WTC11 (cell line): ENCODE measurements around the gene TGM2.

Source experiments
- MYBL2 ChIP-seq: sonication (generic); formaldehyde crosslinking; IDR thresholded peaks from 2 replicates; pipeline ENCODE4 v1.8.1; 2023; ENCODE audit warnings: mild to moderate bottlenecking, moderate library complexity, missing genetic modification reagents
- TEAD4 ChIP-seq: sonication (generic); formaldehyde crosslinking; IDR thresholded peaks from 2 replicates; pipeline ENCODE4 v1.8.0; 2022; ENCODE audit warnings: mild to moderate bottlenecking, missing genetic modification reagents
- TF ChIP-seq, protein P1 (sequence below): fragments of 200-600 bp; IDR thresholded peaks from 2 replicates; pipeline ENCODE4 v1.8.0; 2022; ENCODE audit warnings: antibody characterized with exemption
- TF ChIP-seq, protein P2 (sequence below): sonication (generic); formaldehyde crosslinking; IDR thresholded peaks from 2 replicates; pipeline ENCODE4 v1.8.1; 2023; ENCODE audit warnings: mild to moderate bottlenecking, missing genetic modification reagents
- TF ChIP-seq, protein P3 (sequence below): sonication (generic); formaldehyde crosslinking; IDR thresholded peaks from 2 replicates; pipeline ENCODE4 v1.8.1; 2022; ENCODE audit warnings: missing genetic modification reagents, borderline replicate concordance
- TF ChIP-seq, protein P4 (sequence below): sonication (generic); formaldehyde crosslinking; IDR thresholded peaks from 2 replicates; pipeline ENCODE4 v1.8.1; 2022; ENCODE audit warnings: low read depth, missing genetic modification reagents, borderline replicate concordance

DNA sequence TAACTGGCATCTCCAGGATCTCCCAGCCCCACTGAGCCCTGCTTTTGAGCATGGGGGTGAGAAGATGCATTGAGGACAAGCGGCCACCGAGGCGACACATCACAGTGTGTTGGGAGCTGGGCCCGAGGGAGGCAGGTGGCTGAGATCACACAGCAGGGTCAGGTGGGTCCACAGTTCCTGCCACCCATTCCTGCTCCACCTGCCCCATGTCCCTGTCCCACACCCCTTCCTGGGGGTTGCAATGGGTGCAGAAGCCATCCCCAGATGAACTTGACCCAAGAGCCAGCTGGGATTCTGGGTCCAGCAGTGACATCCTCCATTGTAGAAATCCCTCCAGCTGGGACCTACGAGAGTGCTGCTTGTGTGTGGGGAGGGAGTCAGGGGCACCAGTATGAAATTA lies 1.0 kb downstream of the TGM2 start:
- TF ChIP-seq, protein P1, sequence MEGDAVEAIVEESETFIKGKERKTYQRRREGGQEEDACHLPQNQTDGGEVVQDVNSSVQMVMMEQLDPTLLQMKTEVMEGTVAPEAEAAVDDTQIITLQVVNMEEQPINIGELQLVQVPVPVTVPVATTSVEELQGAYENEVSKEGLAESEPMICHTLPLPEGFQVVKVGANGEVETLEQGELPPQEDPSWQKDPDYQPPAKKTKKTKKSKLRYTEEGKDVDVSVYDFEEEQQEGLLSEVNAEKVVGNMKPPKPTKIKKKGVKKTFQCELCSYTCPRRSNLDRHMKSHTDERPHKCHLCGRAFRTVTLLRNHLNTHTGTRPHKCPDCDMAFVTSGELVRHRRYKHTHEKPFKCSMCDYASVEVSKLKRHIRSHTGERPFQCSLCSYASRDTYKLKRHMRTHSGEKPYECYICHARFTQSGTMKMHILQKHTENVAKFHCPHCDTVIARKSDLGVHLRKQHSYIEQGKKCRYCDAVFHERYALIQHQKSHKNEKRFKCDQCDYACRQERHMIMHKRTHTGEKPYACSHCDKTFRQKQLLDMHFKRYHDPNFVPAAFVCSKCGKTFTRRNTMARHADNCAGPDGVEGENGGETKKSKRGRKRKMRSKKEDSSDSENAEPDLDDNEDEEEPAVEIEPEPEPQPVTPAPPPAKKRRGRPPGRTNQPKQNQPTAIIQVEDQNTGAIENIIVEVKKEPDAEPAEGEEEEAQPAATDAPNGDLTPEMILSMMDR = no peak
- TF ChIP-seq, protein P2, sequence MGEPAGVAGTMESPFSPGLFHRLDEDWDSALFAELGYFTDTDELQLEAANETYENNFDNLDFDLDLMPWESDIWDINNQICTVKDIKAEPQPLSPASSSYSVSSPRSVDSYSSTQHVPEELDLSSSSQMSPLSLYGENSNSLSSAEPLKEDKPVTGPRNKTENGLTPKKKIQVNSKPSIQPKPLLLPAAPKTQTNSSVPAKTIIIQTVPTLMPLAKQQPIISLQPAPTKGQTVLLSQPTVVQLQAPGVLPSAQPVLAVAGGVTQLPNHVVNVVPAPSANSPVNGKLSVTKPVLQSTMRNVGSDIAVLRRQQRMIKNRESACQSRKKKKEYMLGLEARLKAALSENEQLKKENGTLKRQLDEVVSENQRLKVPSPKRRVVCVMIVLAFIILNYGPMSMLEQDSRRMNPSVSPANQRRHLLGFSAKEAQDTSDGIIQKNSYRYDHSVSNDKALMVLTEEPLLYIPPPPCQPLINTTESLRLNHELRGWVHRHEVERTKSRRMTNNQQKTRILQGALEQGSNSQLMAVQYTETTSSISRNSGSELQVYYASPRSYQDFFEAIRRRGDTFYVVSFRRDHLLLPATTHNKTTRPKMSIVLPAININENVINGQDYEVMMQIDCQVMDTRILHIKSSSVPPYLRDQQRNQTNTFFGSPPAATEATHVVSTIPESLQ (CRISPR knock-in tag) = no peak
- TF ChIP-seq, protein P3, sequence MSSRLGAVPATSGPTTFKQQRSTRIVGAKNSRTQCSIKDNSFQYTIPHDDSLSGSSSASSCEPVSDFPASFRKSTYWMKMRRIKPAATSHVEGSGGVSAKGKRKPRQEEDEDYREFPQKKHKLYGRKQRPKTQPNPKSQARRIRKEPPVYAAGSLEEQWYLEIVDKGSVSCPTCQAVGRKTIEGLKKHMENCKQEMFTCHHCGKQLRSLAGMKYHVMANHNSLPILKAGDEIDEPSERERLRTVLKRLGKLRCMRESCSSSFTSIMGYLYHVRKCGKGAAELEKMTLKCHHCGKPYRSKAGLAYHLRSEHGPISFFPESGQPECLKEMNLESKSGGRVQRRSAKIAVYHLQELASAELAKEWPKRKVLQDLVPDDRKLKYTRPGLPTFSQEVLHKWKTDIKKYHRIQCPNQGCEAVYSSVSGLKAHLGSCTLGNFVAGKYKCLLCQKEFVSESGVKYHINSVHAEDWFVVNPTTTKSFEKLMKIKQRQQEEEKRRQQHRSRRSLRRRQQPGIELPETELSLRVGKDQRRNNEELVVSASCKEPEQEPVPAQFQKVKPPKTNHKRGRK (CRISPR knock-in tag) = no peak
- TF ChIP-seq TEAD4 (CRISPR knock-in tag) (no peak), MYBL2 (CRISPR knock-in tag) (no peak)
- TF ChIP-seq, protein P4, sequence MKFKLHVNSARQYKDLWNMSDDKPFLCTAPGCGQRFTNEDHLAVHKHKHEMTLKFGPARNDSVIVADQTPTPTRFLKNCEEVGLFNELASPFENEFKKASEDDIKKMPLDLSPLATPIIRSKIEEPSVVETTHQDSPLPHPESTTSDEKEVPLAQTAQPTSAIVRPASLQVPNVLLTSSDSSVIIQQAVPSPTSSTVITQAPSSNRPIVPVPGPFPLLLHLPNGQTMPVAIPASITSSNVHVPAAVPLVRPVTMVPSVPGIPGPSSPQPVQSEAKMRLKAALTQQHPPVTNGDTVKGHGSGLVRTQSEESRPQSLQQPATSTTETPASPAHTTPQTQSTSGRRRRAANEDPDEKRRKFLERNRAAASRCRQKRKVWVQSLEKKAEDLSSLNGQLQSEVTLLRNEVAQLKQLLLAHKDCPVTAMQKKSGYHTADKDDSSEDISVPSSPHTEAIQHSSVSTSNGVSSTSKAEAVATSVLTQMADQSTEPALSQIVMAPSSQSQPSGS (CRISPR knock-in tag) = no peak
